WTC11 (cell line): ENCODE data around the gene MYOZ3. TPM values are rescaled to one million over a fixed set of nuclear protein-coding genes. Genes with fewer than 3 reads are reported as not detected.
A peak's percentile ranks its signal among the peaks of the same experiment; 100 is the strongest.

Source experiments
- ATAC-seq: fragments of 200-7000 bp; cut with Tn5 transposase; 2 replicates; pipeline ENCODE4 v1.10.0; 2021; ENCODE audit warnings: mild to moderate bottlenecking, moderate library complexity
- CTCF ChIA-PET: fragments of 300-600 bp; sonication (Branson Sonifier 250); formaldehyde crosslinking; loops from one replicate; lab custom pipeline; 2021; ENCODE audit warnings: antibody characterized with exemption; lab: Charles Lee
- POLR2A ChIA-PET: fragments of 350-600 bp; sonication (Branson Sonifier 250); formaldehyde crosslinking; loops from one replicate; lab custom pipeline; 2021; ENCODE audit warnings: antibody characterized with exemption; lab: Charles Lee
- DNase-seq: peaks from one replicate; pipeline ENCODE4 v3.0.0; 2021; ENCODE audit warnings: low spot score
- H3K27ac Mint-ChIP-seq: 2 replicates; pipeline ENCODE4 v1.8.0; 2021; ENCODE audit warnings: mixed read lengths
- H3K27me3 Mint-ChIP-seq: 2 replicates; pipeline ENCODE4 v1.8.0; 2021; ENCODE audit warnings: low read depth, mild to moderate bottlenecking, moderate library complexity, mixed read lengths
- H3K36me3 Mint-ChIP-seq: 2 replicates; pipeline ENCODE4 v1.8.0; 2021; ENCODE audit warnings: mixed read lengths
- H3K4me1 Mint-ChIP-seq: 2 replicates; pipeline ENCODE4 v1.8.0; 2022; ENCODE audit warnings: mixed read lengths
- H3K4me3 Mint-ChIP-seq: 2 replicates; pipeline ENCODE4 v1.8.0; 2021; ENCODE audit warnings: mild to moderate bottlenecking, moderate library complexity, mixed read lengths
- H3K9me3 Mint-ChIP-seq: 2 replicates; pipeline ENCODE4 v1.8.0; 2021; ENCODE audit warnings: mixed read lengths
- AFF4 ChIP-seq: sonication (generic); formaldehyde crosslinking; IDR thresholded peaks from 2 replicates; pipeline ENCODE4 v1.8.1; 2023; ENCODE audit warnings: mild to moderate bottlenecking, missing genetic modification reagents, borderline replicate concordance
- ATF1 ChIP-seq: sonication (generic); formaldehyde crosslinking; IDR thresholded peaks from 2 replicates; pipeline ENCODE4 v1.8.1; 2023; ENCODE audit warnings: mild to moderate bottlenecking, moderate library complexity, missing genetic modification reagents
- ATF3 ChIP-seq: sonication (generic); formaldehyde crosslinking; conservative IDR thresholded peaks from 2 replicates; pipeline ENCODE4 v1.8.1; 2022; ENCODE audit warnings: mild to moderate bottlenecking, missing genetic modification reagents
- CREM ChIP-seq: sonication (generic); formaldehyde crosslinking; IDR thresholded peaks from 2 replicates; pipeline ENCODE4 v1.8.1; 2022; ENCODE audit warnings: mild to moderate bottlenecking, missing genetic modification reagents, moderate library complexity
- E2F4 ChIP-seq: sonication (generic); formaldehyde crosslinking; IDR thresholded peaks from 2 replicates; pipeline ENCODE4 v1.8.1; 2022; ENCODE audit warnings: low read depth, mild to moderate bottlenecking, moderate library complexity, missing genetic modification reagents, borderline replicate concordance
- E2F5 ChIP-seq: sonication (generic); formaldehyde crosslinking; IDR thresholded peaks from 2 replicates; pipeline ENCODE4 v1.8.1; 2022; ENCODE audit warnings: mild to moderate bottlenecking, moderate library complexity, missing genetic modification reagents
- ELF4 ChIP-seq: sonication (generic); formaldehyde crosslinking; IDR thresholded peaks from 2 replicates; pipeline ENCODE4 v1.8.1; 2022; ENCODE audit warnings: low read depth, mild to moderate bottlenecking, moderate library complexity, missing genetic modification reagents
- ESRRA ChIP-seq: sonication (generic); formaldehyde crosslinking; IDR thresholded peaks from 2 replicates; pipeline ENCODE4 v1.8.1; 2022; ENCODE audit warnings: mild to moderate bottlenecking, missing genetic modification reagents, borderline replicate concordance
- MYBL2 ChIP-seq: sonication (generic); formaldehyde crosslinking; IDR thresholded peaks from 2 replicates; pipeline ENCODE4 v1.8.1; 2023; ENCODE audit warnings: mild to moderate bottlenecking, moderate library complexity, missing genetic modification reagents
- NR3C1 ChIP-seq: sonication (generic); formaldehyde crosslinking; conservative IDR thresholded peaks from 2 replicates; pipeline ENCODE4 v1.8.1; 2023; ENCODE audit warnings: low read depth, mild to moderate bottlenecking, missing genetic modification reagents
- SMAD3 ChIP-seq: sonication (generic); formaldehyde crosslinking; IDR thresholded peaks from 2 replicates; pipeline ENCODE4 v1.8.0; 2022; ENCODE audit warnings: missing genetic modification reagents, mild to moderate bottlenecking, borderline replicate concordance
- STAT6 ChIP-seq: sonication (generic); formaldehyde crosslinking; conservative IDR thresholded peaks from 2 replicates; pipeline ENCODE4 v1.8.1; 2023; ENCODE audit warnings: mild to moderate bottlenecking, low read depth, missing genetic modification reagents, moderate library complexity
- TEAD1 ChIP-seq: sonication (generic); formaldehyde crosslinking; IDR thresholded peaks from 2 replicates; pipeline ENCODE4 v1.8.0; 2022; ENCODE audit warnings: mild to moderate bottlenecking, missing genetic modification reagents
- TP53 ChIP-seq: sonication (generic); formaldehyde crosslinking; IDR thresholded peaks from 2 replicates; pipeline ENCODE4 v1.8.1; 2023; ENCODE audit warnings: mild to moderate bottlenecking, missing genetic modification reagents
- ZNF423 ChIP-seq: fragments of 250-450 bp; sonication (Bioruptor Pico); IDR thresholded peaks from 2 replicates; pipeline ENCODE4 v2.1.2; 2022; ENCODE audit warnings: mild to moderate bottlenecking, moderate library complexity
- ZNF512 ChIP-seq: sonication (generic); formaldehyde crosslinking; IDR thresholded peaks from 2 replicates; pipeline ENCODE4 v1.8.1; 2022; ENCODE audit warnings: missing genetic modification reagents, borderline replicate concordance
- ZNF532 ChIP-seq: fragments of 250-450 bp; sonication (Bioruptor Pico); IDR thresholded peaks from 2 replicates; pipeline ENCODE4 v1.9.0; 2021; ENCODE audit warnings: mild to moderate bottlenecking, borderline replicate concordance
- total RNA-seq: library from RNA; stranded (reverse); gene quantifications from 3 replicates; pipeline ENCODE4 v1.2.3, GENCODE V29; 2021

The MYOZ3 gene
- total RNA-seq, 1 experiment from 2014 or later: 13.7 TPM

GRCh38 chr5:150674341-150674821, 13.3 kb downstream of the MYOZ3 start (continued):
- no peak for TF ChIP-seq ZNF532 (CRISPR knock-in tag)

- TF ChIP-seq ATF1 (CRISPR knock-in tag): no peak
- TF ChIP-seq ESRRA (CRISPR knock-in tag): no peak
- no peak for TF ChIP-seq MYBL2 (CRISPR knock-in tag)
- TF ChIP-seq ZNF423: no peak
- no peak for TF ChIP-seq AFF4 (CRISPR knock-in tag)
- TF ChIP-seq, all 79 proteins: peak for 0
- peaks cover under 1% of the 10 kb centered on the region; the same call in 1 of the 2 replicates for H3K9me3 Mint-ChIP-seq
- ChIA-PET POLR2A (no interaction called here), CTCF (interaction anchor here (0.7 kb wide), 1 partner anchor 26 kb away, joined by 3 read pairs; the partner anchor contains the start of gene RBM22)
- H3K36me3 Mint-ChIP-seq: peaks cover 5% of the 10 kb centered on the region
- H3K27me3 Mint-ChIP-seq: no peaks in the 10 kb centered on the region
- peak overlapping the region; percentile 70; the same call in 1 of the 2 replicates for H3K27ac Mint-ChIP-seq
- peaks cover 29% of the 10 kb centered on the region for H3K4me1 Mint-ChIP-seq
- DNase-seq: no peak
- H3K4me3 Mint-ChIP-seq: no peak overlapping the region
- no peak for ATAC-seq
Measured at GRCh38 chr5:150675069-150675468, 14.0 kb downstream of the MYOZ3 start.

GRCh38 chr5:150676578-150676977, 15.5 kb downstream of the MYOZ3 start:
- no peak overlapping the region for H3K4me3 Mint-ChIP-seq
- POLR2A ChIA-PET: no interaction called here
- TF ChIP-seq TP53 (CRISPR knock-in tag) (no peak), ATF1 (CRISPR knock-in tag) (no peak), TEAD1 (no peak), ELF4 (CRISPR knock-in tag) (no peak), SMAD3 (no peak), E2F4 (no peak), CREM (CRISPR knock-in tag) (no peak), STAT6 (CRISPR knock-in tag) (no peak), NR3C1 (CRISPR knock-in tag) (no peak), E2F5 (CRISPR knock-in tag) (no peak), ATF3 (CRISPR knock-in tag) (no peak), ZNF512 (CRISPR knock-in tag) (no peak)

More at GRCh38 chr5:150676578-150676977, 15.5 kb downstream of the MYOZ3 start:
- H3K27me3 Mint-ChIP-seq: no peaks in the 10 kb centered on the region; the same call in 1 of the 2 replicates
- peaks cover 18% of the 10 kb centered on the region for H3K4me1 Mint-ChIP-seq
- peaks cover 3% of the 10 kb centered on the region for H3K36me3 Mint-ChIP-seq
- H3K27ac Mint-ChIP-seq: no peak overlapping the region
- no peaks in the 10 kb centered on the region for H3K9me3 Mint-ChIP-seq
- ATAC-seq (no peak), DNase-seq (no peak)
- CTCF ChIA-PET: no interaction called here
